ENCODE data around the gene RHOJ.

RHOJ gene

GRCh38 chr14:63214417-63215196, 10.4 kb downstream of the RHOJ start:
- H3K36me3 ChIP-seq = no peaks in the 10 kb centered on the region
- H3K4me1 ChIP-seq (ENCODE audit: control insufficient read depth in 1 of 2, insufficient read depth in 1 of 2, low read depth in 1 of 2, low read length in 1 of 2) = no peaks in the 10 kb centered on the region
- H3K4me3 ChIP-seq (ENCODE audit: low read depth in 1 of 2, low read length in 1 of 2) = no peak overlapping the region
- no peak overlapping the region for H3K27ac ChIP-seq
- TF ChIP-seq CTCF (IDR thresholded peaks at IDR 0.05) = no peak
- no peaks in the 10 kb centered on the region for H3K27me3 ChIP-seq
- no peaks in the 10 kb centered on the region for H3K9me3 ChIP-seq

- Histone ChIP-seq H3K27me3 (no peaks in the 10 kb centered on the region), H3K9me3 (no peaks in the 10 kb centered on the region), H3K36me3 (no peaks in the 10 kb centered on the region), H3K4me3 (ENCODE audit: low read depth in 1 of 2, low read length in 1 of 2) (no peak overlapping the region), H3K4me1 (ENCODE audit: control insufficient read depth in 1 of 2, insufficient read depth in 1 of 2, low read depth in 1 of 2, low read length in 1 of 2) (no peaks in the 10 kb centered on the region), H3K27ac (no peak overlapping the region)
- no peak for TF ChIP-seq CTCF (IDR thresholded peaks at IDR 0.05)
Observed at GRCh38 chr14:63220526-63220925, 16.3 kb downstream of the RHOJ start.

GRCh38 chr14:63223596-63223995, 19.4 kb downstream of the RHOJ start:
- Histone ChIP-seq H3K27ac (no peak overlapping the region), H3K9me3 (no peaks in the 10 kb centered on the region), H3K4me3 (ENCODE audit: low read depth in 1 of 2, low read length in 1 of 2) (no peak overlapping the region), H3K27me3 (no peaks in the 10 kb centered on the region), H3K36me3 (no peaks in the 10 kb centered on the region), H3K4me1 (ENCODE audit: control insufficient read depth in 1 of 2, insufficient read depth in 1 of 2, low read depth in 1 of 2, low read length in 1 of 2) (no peaks in the 10 kb centered on the region)
- no peak for TF ChIP-seq CTCF (IDR thresholded peaks at IDR 0.05)

- H3K9me3 ChIP-seq = no peaks in the 10 kb centered on the region
- H3K27ac ChIP-seq = no peak overlapping the region
- no peaks in the 10 kb centered on the region for H3K36me3 ChIP-seq
- no peaks in the 10 kb centered on the region for H3K4me1 ChIP-seq (ENCODE audit: control insufficient read depth in 1 of 2, insufficient read depth in 1 of 2, low read depth in 1 of 2, low read length in 1 of 2)
- TF ChIP-seq CTCF (IDR thresholded peaks at IDR 0.05) = no peak
- no peaks in the 10 kb centered on the region for H3K27me3 ChIP-seq
- H3K4me3 ChIP-seq (ENCODE audit: low read depth in 1 of 2, low read length in 1 of 2) = no peak overlapping the region
Observed at GRCh38 chr14:63224196-63224595, 20.0 kb downstream of the RHOJ start.

GRCh38 chr14:63228217-63228616, 24.0 kb downstream of the RHOJ start:
- H3K9me3 ChIP-seq = no peaks in the 10 kb centered on the region
- H3K4me1 ChIP-seq (ENCODE audit: control insufficient read depth in 1 of 2, insufficient read depth in 1 of 2, low read depth in 1 of 2, low read length in 1 of 2) = no peaks in the 10 kb centered on the region
- no peak overlapping the region for H3K4me3 ChIP-seq (ENCODE audit: low read depth in 1 of 2, low read length in 1 of 2)
- no peaks in the 10 kb centered on the region for H3K36me3 ChIP-seq
- TF ChIP-seq CTCF (IDR thresholded peaks at IDR 0.05) = no peak
- H3K27me3 ChIP-seq = no peaks in the 10 kb centered on the region
- H3K27ac ChIP-seq = no peak overlapping the region

All from neutrophil (primary cell).